Measurements from ENCODE around the gene TNFRSF14.
"Not testable (repeated sequence)": the region's sequence is repeated elsewhere in the genome, so short reads cannot be mapped to it uniquely, and the experiment has no call there.

The TNFRSF14 gene

DNA sequence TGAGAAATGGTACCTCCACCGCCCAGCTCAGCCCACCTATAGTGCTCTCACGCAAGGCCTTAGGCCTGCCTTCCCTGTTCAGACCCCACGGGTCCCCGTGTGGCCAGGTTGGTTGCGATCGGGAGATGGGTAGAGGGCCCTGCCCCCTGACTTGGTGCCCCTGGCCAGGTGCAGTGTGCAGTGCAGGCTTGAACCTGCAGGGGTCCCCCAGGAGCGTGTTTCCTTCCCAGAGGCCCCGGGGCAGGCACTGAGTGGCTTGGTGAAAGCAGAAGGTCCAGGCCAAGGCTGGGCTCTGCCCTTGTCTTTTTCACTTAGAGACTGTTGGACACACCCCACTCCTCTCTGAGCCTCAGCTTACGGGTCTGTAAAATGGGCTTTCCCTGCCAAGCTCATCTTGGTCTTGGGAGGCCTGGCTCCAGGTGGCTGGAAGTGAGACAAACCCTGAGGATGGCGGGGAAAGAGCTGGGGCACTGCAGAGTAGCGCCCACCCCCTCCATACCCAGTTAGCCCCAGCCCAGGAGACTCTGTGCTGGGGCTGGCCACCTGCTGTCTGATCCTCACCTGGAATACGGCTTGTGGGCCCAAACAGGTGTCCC, 16.8 kb upstream of the TNFRSF14 start:
- DNase-seq = peak; percentile 57 to 59

GRCh38 chr1:2540816-2541492, 15.2 kb upstream of the TNFRSF14 start:
- no peak for DNase-seq

DNA sequence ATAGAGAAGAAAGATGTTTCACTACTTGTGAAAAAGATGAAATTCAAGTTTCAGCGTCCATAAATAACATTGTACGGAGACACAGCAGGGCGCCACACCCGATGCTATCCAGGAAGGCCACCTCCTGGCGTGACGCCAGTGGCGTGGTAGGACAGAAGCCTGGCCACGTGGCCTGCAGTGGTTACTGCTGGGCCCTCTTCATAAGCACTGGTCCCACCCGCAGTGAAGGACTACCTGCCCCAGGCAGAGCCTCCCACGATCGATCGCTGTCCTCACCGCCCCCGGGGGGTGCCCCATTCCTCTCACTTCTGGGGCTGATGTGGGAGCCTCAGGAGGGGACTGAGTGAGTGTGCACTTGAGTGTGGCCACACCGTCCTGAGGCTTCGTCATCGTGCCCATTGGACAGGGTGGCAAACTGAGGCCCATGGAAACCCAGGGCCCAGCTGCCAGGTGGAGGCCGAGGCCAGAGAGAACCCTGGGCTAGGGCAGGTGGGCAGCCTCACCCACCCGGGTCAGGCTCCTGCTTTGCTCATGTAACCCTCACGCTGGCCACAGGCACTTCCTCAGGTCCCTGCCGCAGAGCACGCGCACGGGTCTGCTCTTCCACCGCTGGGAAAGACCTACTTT, 14.4 kb upstream of the TNFRSF14 start:
- no peak for DNase-seq

DNA sequence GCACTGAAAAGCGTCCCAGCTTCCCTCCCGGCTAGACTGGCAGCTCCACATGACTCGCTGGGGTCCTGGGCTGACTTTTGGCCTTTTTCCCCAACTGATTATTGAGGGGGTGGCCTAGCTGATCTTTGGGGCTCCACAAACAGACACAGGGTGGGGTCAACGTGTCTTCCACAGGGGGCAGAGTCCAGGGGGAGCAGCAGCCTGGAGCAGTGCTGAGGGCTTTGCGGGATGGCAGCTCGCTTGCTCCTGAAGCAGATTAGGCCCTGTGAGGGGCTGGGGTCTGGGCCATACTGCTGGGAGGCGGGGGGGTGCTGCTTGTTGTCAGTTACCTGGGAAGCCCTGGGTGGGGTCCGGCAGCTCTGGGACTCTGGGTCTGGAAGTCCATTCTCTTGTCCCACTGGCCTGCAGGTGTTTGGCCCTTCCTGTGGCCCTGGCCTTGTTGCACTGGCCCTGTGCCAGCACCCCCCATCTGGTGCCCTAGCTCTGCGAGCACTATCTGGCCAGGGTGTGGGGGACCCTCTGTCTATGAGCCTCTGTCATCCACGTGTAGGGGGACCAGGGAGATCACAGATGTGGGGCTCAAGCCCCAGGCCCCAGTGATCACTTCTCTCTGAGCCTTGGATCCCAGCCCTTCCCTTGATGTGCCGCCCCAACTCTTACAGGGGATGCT, 13.8 kb upstream of the TNFRSF14 start:
- no peak for DNase-seq

DNA sequence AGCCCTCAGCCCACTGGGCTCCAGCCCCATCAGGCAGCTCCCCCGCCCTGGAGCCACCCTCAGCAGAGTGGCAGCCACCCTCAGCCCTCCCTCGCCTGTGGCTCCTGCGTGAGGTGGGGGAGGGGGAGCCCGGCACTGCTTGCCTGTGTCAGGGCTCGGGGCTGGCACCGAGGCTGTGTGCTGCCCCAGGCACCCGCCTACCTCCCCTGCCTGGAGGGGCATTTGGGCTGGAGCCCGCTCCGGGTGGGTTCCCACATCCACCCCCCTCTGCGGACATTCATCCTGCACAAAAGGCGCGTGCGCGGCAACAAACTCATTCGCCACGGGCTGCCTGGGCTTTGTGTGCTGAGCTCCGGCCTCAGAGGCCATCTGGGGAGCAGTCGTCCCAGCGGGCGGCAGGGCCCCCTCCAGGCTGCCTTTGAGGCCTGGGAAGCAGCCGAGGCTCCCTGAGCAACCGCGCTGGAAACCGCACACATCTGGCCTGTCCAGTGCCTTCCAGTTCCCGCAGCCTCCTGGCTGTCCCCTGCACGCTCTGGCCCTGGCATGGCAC, 12.6 kb upstream of the TNFRSF14 start:
- DNase-seq = no peak

DNA sequence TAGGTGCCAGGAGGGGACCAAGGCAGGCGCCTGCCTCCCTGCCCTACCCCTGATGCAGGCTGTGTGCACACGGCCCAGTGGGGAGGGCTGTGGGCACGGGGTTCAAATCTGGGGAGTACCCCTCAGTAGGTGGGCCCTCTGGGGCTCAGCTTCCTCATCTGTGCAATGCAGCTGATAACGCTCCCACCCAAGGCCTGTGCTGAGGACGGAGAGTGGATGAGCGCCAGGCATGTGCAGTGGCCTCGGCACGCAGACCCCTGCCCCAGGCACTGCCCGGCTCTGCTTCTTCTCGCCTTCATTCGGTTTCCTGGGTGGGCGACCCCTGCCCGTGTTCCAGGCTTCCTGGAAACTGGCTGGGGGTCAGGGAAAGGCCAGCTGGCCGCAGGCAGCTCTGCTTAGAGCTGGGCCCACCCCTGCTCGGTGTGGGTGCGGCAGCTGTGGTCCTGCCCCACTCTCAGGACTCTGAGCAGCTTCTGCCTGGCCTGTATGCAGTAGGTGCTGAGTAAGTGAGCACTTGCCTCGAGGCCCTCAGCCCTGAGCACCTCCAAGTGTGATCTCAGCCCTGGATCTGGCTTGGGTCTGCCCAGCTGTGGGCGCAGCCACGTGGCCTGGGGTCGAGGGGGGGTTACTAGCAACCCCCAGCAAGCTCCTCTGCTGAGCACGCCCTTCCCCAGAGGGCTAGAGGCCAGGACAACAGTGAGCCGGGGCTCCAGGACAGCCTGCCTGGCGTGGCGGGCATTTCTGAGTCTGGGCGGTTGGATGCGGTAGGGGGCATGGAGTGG, 11.9 kb upstream of the TNFRSF14 start:
- no peak for DNase-seq

DNA sequence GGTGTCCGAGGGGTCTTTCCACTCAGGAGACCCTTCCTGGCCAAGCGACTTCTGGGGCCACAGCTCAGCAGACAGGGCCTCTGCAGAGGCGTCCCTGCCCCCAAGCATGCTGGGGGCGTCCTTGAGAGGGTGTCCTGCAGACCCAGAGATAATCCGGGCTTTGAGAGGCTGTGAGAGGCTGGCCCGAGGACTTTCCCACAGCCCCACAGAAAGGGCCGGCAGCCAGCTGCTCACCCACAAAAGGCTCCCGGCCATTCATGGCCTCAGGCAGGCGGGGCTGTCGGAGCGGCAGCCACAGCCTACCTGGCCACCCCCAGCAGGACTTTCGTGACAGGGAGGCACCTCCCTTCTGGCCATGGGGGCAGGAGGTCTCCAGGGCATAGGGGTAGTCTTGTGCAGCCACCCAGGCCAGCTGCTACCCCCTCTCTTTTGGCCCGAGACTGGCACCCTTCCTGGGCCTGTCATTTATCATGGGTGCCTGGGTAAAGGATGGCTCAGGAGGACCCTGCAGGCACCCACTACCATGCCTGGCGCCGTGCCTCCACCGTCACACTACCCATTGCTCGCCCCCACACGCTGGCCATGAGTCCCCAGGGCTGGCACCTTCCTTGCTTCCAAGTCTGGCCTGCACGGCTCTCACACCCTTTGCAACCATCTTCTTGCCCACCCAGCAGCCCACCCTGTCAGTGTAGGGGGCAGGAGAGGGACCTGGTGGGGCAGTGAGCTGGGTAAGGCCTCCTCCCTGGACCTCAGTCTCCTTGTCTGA, 11.1 kb upstream of the TNFRSF14 start:
- DNase-seq = no peak

GRCh38 chr1:2545754-2546514, 10.2 kb upstream of the TNFRSF14 start:
- DNase-seq = peak; percentile 85 to 90

- peak; percentile 87 to 89 for DNase-seq
Observed at GRCh38 chr1:2546515-2547209, 9.5 kb upstream of the TNFRSF14 start.

GRCh38 chr1:2547210-2548067, 8.7 kb upstream of the TNFRSF14 start:
- peak; percentile 71 to 77 for DNase-seq

- DNase-seq = peak; percentile 90 to 92
Observed at GRCh38 chr1:2548068-2548589, 8.0 kb upstream of the TNFRSF14 start.

DNA sequence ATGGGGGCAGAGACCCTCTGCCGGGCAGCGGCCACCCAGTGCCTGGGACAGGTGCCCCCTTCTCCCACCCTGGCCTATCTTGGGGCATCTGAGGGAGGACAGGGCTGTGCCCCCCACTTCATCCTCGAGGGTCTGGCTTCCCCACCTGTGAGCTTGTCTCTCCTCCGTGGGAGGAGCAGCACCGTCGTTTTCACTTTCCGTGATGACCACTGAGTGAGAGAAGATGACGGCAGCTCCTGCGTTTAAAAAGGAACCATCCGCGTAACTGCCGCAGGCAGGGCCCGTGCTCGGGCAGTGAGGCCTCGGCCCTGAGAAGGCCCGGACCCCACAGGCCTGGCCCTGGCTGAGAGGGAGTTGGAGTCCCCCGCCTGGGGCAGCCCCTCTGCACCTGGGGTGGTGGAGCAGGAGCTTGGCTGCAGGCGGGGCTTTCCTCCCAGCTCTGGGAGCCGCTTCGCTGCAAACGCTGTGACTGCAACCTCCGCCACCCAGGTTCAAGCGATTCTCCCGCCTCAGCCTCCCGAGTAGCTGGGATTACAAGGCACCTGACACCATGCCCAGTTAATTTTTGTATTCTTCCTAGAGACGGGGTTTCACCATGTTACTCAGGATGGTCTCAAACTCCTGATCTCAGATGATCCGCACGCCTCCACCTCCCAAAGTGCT, 6.7 kb upstream of the TNFRSF14 start:
- DNase-seq = not testable (repeated sequence)

DNA sequence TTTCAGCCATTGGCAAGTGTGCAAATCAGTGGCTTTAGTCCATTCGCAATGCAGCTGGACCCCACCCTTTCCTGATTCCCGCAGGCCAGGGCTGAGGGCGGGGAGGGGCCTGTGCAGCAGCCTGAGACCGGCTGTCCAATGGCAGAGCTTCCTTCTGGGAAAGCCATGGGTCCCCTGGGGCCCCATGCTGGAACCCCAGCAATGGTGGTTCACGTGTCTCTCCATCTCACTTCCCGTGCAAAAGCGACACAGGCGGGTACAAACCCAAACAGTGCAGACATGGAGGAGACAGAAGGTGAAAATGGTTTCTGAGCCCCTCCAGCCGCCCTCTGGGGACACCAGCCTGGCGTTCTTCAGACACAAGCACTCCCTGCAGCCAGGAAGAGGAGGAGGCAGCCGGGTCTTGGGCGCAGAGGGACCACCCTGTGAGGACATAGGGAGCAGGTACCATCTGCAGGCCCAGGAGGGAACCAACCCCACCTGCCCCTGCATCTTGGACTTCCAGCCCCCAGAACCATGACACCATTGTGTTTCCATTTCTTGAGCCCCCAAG, 5.8 kb upstream of the TNFRSF14 start:
- not testable (repeated sequence) for DNase-seq

DNA sequence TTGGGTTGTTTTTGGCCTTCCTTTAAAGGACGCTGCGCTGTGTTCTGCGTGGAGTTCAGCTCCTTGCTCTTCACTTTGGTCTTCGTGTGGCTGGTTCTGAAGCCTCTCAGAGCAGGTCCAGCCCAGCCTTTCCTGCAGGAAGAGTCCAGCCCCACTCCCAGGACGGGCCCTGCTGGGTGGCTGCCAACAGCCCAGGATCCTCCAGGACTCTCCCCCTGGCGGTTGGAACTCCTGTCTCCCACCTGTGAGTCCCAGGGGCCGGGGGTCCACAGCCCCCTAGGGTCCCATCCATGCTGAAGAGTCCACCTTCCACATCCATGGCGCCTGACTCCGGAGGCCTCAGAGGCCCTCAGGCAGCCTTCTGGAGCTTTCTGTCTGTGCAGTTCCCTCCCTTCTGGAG, 4.6 kb upstream of the TNFRSF14 start:
- DNase-seq = not testable (repeated sequence)

- no peak for DNase-seq
Observed at GRCh38 chr1:2552189-2552588, 4.0 kb upstream of the TNFRSF14 start.

- DNase-seq = not testable (repeated sequence)
Observed at GRCh38 chr1:2553076-2553475, 3.1 kb upstream of the TNFRSF14 start.

DNA sequence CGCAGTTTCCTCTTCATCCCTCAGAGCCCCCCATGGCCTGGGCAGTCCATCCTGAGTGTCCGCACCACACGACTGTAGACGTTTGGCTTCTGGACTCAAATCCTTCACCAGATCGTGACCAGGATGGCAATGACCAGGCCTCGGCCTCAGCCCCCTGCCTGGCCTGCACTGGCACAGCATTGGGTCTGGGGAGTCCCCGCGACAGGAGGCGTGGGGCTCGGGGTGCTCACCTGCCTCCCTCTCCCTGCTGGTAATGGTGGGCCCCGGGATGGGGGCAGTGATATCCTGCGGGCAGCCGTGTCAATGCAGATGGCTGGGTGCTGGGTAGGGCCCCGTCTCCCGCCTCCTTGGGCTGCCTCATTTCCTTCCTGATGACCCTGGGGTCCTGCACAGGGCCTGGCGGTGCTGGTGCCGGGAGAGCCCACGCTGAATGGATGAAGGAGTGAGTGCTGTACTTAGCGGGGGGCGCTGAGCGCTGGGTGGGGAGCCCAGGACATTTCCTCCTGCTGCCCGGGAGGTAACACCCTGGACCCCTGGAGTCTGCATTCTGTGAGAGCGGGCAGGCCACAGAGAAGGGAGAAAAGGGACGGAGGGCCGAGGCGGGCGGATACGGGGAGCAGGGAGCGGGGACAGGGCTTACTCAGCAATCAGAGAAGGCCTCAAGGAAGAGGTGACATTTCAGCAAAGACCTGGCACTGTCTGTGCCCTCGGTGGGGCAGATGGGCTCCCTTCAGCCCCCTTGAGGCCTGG, 2.1 kb upstream of the TNFRSF14 start:
- no peak for DNase-seq

Measured in activated CD4-positive, alpha-beta T cell treated with anti-CD3 and anti-CD28 coated beads, Interleukin-2, amount 50 U/mL, for 48 hours (primary cell).